BE2C (cell line): ENCODE measurements around the gene ATG7.
A peak's percentile ranks its signal among the peaks of the same experiment; 100 is the strongest.

ENCODE experiments used
- DNase-seq: peaks from one replicate; pipeline ENCODE4 v3.0.0-alpha.2; 2020
- H3K27me3 ChIP-seq: fragments of 250-450 bp; sonication (Bioruptor Pico); 2 replicates; pipeline ENCODE4 v1.5.1; 2020; ENCODE audit warnings: mild to moderate bottlenecking
- H3K36me3 ChIP-seq: fragments of 250-450 bp; sonication (Bioruptor Pico); 2 replicates; pipeline ENCODE4 v1.5.1; 2020; ENCODE audit warnings: mild to moderate bottlenecking
- H3K4me1 ChIP-seq: fragments of 250-450 bp; sonication (Bioruptor Pico); 2 replicates; pipeline ENCODE4 v1.5.1; 2020
- H3K4me3 ChIP-seq: 2 replicates; pipeline ENCODE4 v1.5.1; 2011; ENCODE audit warnings: low read depth, low read length
- H3K9me3 ChIP-seq: fragments of 250-450 bp; sonication (Bioruptor Pico); 2 replicates; pipeline ENCODE4 v1.5.1; 2020
- CTCF ChIP-seq: IDR thresholded peaks from 2 replicates; pipeline ENCODE4 v1.5.1; 2012; ENCODE audit warnings: mild to moderate bottlenecking, low read depth, low read length

The ATG7 gene

GRCh38 chr3:11373235-11373634, 101.0 kb downstream of the ATG7 start:
- no peak overlapping the region for H3K4me3 ChIP-seq
- TF ChIP-seq CTCF = no peak
- no peak for DNase-seq
- no peaks in the 10 kb centered on the region for H3K4me1 ChIP-seq
- no peaks in the 10 kb centered on the region for H3K27me3 ChIP-seq
- no peaks in the 10 kb centered on the region for H3K9me3 ChIP-seq
- no peaks in the 10 kb centered on the region for H3K36me3 ChIP-seq

GRCh38 chr3:11373654-11374053, 101.5 kb downstream of the ATG7 start:
- DNase-seq = no peak
- Histone ChIP-seq H3K9me3 (no peaks in the 10 kb centered on the region), H3K36me3 (no peaks in the 10 kb centered on the region), H3K4me3 (no peak overlapping the region), H3K4me1 (no peaks in the 10 kb centered on the region), H3K27me3 (no peaks in the 10 kb centered on the region)
- TF ChIP-seq CTCF = no peak

- no peak for TF ChIP-seq CTCF
- Histone ChIP-seq H3K36me3 (no peaks in the 10 kb centered on the region), H3K4me1 (no peaks in the 10 kb centered on the region), H3K9me3 (no peaks in the 10 kb centered on the region), H3K27me3 (no peaks in the 10 kb centered on the region), H3K4me3 (no peak overlapping the region)
- no peak for DNase-seq
These were observed 103.3 kb downstream of the ATG7 start for GRCh38 chr3:11375333-11376088.

GRCh38 chr3:11377719-11378118, 105.5 kb downstream of the ATG7 start:
- H3K4me3 ChIP-seq = no peak overlapping the region
- TF ChIP-seq CTCF = no peak
- no peaks in the 10 kb centered on the region for H3K36me3 ChIP-seq
- H3K9me3 ChIP-seq = no peaks in the 10 kb centered on the region
- no peaks in the 10 kb centered on the region for H3K4me1 ChIP-seq
- no peaks in the 10 kb centered on the region for H3K27me3 ChIP-seq
- no peak for DNase-seq

- TF ChIP-seq CTCF = peak; percentile 43
- H3K4me3 ChIP-seq = no peak overlapping the region
- no peaks in the 10 kb centered on the region for H3K36me3 ChIP-seq
- H3K4me1 ChIP-seq = no peaks in the 10 kb centered on the region
- no peaks in the 10 kb centered on the region for H3K9me3 ChIP-seq
- DNase-seq = no peak
- no peaks in the 10 kb centered on the region for H3K27me3 ChIP-seq
These were observed 107.1 kb downstream of the ATG7 start for GRCh38 chr3:11379238-11379823.

- no peak for DNase-seq
- Histone ChIP-seq H3K4me1 (no peaks in the 10 kb centered on the region), H3K27me3 (no peaks in the 10 kb centered on the region), H3K4me3 (no peak overlapping the region), H3K36me3 (no peaks in the 10 kb centered on the region), H3K9me3 (no peaks in the 10 kb centered on the region)
- no peak for TF ChIP-seq CTCF
These were observed 107.9 kb downstream of the ATG7 start for GRCh38 chr3:11379824-11380701.
